GM18907 (cell line): ENCODE data around the gene NFATC2.

Experiments
- ATAC-seq: cut with Tn5 transposase; IDR thresholded peaks from one replicate; pipeline ENCODE4 v1.9.1; 2021; ENCODE audit warnings: mild to moderate bottlenecking, moderate library complexity; ENCODE audit not compliant: unreplicated experiment

The NFATC2 gene

DNA sequence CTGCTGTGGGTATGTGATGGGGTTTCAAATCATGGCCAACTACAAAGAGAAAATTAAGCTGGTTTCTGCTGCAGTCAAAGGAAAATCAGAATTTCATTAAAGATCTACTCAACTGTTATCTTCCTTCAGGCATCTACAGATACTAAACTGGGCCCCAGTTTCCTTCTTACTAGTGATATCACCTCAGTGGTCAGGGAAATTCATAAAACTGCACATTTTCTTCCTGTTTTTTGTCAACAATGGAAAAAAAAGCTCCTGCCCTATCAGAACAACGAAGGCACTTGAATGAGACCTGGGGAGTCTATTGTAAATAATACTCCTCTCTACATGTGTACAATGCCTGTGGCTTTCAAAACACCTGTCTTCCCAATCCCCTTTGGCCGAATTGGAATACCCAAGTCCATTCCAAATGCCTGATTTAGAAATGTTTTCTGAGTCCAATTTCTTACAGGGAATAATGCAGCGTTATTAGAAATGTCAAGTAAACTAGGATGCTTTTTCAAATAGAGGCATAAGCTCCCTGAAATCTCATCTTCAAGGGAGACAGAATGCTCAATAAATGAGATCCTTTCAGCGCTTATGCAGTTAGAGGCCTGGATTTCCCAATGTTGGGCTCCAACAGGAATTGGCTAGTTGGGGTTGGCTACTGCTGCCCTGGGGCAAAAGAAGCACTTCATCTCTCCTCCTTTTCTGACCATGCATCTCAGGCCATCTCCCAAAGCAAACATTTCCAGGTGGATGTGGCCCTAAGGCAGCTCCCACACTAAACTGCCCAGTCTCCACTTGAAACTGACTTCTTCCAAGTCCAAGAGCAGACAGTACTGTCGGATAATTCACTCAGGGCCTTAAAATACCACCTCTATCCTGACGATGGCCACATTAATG lies 143.3 kb downstream of the NFATC2 start:
- no peak for ATAC-seq

- ATAC-seq, result no peak
Measured at GRCh38 chr20:51398552-51398951, 144.0 kb downstream of the NFATC2 start.

DNA sequence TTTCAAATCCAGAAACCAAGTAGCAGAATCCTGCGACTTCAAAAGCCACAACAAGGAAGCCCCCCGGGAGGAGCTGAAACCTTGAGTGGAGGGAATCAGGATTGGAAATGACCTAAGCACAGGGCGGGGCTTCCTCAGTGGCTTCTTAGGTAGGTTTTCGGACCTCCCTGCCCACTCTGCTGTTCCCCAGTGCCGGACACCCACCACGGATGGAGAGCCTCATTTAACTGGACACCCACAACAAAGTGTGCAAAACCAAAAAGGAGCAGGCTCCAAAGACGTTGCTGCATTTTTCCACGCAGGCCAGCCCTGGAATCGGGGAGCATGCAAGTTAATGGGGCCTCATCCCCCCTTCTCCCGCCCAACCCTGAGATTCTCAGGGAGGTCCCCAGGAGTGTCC lies 144.4 kb downstream of the NFATC2 start:
- ATAC-seq, result no peak

DNA sequence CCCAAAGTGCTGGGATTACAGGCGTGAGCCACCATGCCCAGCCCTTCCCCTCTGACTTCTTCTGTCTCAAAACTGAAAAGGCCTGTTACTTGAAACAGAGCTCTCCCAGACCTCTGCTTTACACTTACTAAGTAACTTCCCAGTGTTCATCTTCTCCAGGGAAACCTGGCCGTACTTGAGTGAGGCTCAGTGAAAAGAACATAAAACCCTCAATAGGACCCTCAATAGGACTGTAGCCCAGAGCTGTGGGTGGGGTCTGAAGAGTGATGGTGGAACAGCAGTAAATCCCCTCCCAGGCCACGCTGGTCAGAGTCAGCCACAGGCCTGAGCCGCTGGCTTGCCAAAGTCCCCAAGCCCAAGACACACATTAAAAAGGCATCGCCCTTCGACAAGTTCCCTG lies 145.4 kb downstream of the NFATC2 start:
- ATAC-seq, result no peak

DNA sequence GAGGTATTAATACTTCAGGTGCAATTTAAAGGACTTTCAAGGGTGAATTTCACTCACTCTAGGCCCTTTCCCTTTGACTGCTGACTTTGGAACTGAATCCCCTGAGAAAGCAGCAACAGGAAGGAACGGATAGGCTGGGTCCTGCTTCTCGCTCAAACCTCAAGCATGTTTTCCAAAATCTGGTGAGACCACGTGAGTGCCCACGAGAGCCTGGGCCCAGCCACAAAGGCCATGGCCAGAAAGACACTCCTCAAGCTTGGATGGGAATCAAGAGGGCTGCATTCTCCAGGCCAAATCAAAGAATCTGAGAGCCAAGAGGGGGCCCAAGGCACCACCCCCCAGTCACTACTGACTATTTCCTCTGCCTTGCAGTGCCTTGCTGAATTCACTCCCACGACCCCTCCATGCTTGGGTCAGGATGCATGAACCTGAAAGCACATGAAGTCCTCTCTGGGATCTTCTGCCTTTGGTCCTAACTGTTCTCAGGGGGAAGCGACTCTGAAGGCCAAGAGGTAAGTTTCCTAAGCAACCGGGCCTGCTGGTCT lies 146.1 kb downstream of the NFATC2 start:
- ATAC-seq, result no peak

DNA sequence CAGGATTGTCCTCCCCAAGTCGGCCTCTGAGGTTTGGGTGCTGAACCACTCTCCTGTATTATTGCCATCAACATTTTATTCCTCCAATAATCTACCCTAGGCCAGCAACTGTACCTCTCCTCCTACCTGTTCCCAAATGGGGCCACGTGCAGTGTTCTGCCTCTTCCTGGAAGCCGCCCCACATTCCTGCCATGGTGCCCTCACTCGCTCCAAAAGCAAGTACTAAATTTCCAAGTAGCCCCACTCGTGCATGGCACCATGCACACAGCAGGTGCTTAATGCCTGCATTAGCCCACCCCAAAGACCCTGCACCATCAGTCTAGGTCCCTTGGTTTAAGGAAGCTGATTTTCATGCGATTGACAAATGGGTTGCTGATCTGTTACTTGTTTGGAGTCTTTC lies 147.8 kb downstream of the NFATC2 start:
- no peak for ATAC-seq

GRCh38 chr20:51393571-51393970 lies 148.9 kb downstream of the NFATC2 start:
- no peak for ATAC-seq

- ATAC-seq, result no peak
Measured at GRCh38 chr20:51392614-51393186, 149.8 kb downstream of the NFATC2 start.

GRCh38 chr20:51391926-51392325 lies 150.6 kb downstream of the NFATC2 start:
- ATAC-seq, result no peak

GRCh38 chr20:51389543-51390264 lies 152.8 kb downstream of the NFATC2 start:
- no peak for ATAC-seq

GRCh38 chr20:51388756-51389542 lies 153.6 kb downstream of the NFATC2 start:
- no peak for ATAC-seq

- no peak for ATAC-seq
Measured at GRCh38 chr20:51388227-51388626, 154.3 kb downstream of the NFATC2 start.

DNA sequence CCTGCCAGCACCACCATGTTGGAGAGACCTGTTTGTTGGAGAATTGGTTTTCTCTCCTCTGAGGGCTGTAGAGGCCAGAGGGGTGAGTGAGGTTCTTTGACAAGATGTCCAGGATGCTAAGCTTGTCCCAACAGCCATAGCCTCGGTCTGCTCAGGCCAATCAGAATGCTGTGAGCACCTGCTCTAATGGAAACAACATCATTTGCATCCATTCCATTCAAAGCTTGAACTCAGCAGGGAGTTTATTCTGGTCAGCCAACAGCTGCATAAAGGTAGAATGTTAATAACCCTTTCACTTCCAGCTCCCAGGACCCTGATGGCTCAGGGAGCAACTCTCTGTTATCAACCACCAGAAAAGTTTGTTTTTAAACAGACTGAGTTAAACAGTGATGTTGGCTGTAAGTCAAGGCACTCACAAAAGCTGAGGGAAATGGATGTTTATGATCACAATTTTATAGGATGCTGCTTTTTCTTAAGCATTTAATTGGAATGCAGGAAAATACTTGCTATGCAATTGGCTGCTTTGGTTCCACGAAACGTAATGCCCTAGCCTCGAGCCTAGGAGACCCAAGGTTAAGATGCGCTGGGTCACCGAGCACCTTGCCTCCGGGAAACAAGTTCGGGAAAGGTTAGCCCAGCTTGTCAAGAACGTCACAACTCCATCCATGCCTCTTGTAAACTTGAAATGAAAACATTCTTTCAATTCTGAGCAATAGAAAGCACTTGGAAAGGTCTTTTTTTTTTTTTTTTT lies 155.2 kb downstream of the NFATC2 start:
- ATAC-seq, result no peak

DNA sequence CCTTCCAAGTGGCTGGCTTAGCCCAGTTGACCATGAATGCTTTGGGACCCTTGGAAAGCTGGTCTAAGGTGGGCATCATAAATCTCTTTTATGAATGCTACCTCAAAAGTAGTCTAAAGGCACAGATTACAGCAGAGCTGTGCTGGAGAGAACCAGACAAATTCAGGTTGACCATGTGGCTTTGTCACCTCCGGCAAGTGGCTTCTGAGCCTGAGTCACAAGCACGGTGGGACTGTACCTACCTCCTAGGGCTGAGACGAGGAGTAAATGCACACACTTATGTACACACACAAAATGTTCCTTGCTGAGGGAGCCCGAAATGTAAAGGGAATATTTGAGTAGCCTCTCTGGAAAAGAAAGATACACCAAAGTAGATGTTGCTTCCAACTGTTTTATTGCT lies 155.9 kb downstream of the NFATC2 start:
- no peak for ATAC-seq

- ATAC-seq, result no peak
Measured at GRCh38 chr20:51385646-51386530, 156.6 kb downstream of the NFATC2 start.

- ATAC-seq, result no peak
Measured at GRCh38 chr20:51384875-51385274, 157.6 kb downstream of the NFATC2 start.

DNA sequence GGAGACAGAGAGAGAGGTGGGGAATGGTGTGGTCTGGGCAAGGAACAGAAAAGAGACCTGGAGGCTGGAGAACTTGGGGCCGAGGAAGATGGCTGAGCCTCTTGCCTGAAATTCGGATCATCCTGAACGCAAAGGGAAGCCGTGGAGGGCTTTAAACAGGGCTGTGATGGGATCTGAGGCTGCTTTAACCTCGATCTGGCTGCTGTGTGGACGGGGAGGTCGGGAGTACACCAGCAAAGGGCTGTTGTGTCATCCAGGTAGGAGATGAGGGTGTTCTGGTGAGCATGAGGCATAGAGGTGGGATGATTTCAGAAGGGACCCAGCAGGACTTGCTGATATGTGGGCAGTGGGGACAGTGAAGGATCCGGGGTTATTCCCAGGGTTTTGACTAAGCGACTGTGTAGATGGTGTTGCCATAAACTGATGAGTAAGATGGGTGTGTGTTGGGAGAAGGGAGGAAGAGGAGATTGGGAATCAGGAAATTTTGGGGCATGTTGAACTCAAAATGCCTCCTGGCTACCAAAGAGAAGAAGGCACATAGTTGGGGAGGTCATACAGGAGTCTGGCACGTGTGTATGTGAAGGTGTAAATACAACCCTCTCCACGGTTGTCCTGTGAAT lies 158.5 kb downstream of the NFATC2 start:
- ATAC-seq, result no peak

- ATAC-seq, result no peak
Measured at GRCh38 chr20:51382986-51383821, 159.3 kb downstream of the NFATC2 start.
